HG03095 (cell line): Measurements from ENCODE around the gene CRYGD.
"Not testable (repeated sequence)": the region's sequence is repeated elsewhere in the genome, so short reads cannot be mapped to it uniquely, and the experiment has no call there.

ENCODE experiments used
- ATAC-seq: cut with Tn5 transposase; IDR thresholded peaks from one replicate; pipeline ENCODE4 v1.9.1; 2021; ENCODE audit warnings: moderate library complexity; ENCODE audit not compliant: unreplicated experiment

Gene CRYGD

DNA sequence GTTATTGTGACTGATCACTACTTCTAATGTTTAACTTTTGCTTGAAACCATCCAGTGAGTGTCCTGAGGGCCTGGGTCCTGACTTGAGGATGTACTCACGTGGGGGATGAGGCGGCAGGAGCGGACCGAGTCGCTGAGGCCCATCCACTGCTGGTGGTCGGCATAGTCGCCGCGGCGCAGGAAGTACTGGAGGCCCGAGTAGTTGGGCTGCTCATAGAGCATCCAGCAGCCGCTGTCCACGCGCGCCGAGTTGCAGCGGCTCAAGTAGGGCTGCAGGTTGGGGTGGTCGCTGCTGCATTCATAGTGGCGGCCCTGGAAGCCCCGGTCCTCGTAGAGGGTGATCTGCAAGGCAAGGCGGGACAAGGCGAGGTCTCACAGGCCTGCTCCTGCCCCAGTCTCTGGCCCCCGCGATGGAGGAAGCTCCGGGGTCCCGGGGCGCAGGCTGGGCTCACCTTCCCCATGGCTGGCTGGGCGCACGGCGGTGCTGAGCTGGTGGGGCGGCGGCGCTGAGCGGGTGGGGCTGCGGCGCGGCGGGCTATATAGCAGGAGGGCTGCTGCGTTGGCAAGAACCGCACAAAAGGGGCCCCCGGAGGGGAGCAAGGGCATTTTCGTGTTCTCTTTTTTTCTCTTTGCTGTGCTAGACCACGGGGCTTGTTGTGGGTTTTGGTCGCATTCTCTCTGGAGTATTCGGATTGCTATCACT lies at the start of gene CRYGD:
Gene CRYGD, minus strand, starts transcription at position 512 of the 703 bp plus-strand sequence. Its CDS starts 51 bp downstream, at position 461.
- ATAC-seq: not testable (repeated sequence)

DNA sequence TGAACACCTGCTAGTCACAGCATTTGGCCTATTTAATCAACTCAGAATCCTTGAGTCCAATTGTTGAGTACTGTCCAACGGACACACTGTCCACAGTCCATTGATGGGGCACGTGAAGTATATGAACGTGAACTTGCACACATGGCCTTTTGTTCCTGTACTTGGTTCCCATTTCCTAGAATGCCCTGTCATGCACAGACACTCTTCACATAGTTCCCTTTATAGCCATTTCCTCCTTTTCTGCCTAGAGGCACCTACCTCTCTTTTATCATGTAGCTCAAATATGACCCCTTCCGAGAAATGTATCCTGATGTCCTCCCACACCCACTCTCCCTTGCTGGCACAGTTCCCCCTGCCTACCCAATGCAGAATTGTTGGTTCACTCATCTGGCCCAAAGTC lies 47.8 kb upstream of the CRYGD start:
- no peak for ATAC-seq

DNA sequence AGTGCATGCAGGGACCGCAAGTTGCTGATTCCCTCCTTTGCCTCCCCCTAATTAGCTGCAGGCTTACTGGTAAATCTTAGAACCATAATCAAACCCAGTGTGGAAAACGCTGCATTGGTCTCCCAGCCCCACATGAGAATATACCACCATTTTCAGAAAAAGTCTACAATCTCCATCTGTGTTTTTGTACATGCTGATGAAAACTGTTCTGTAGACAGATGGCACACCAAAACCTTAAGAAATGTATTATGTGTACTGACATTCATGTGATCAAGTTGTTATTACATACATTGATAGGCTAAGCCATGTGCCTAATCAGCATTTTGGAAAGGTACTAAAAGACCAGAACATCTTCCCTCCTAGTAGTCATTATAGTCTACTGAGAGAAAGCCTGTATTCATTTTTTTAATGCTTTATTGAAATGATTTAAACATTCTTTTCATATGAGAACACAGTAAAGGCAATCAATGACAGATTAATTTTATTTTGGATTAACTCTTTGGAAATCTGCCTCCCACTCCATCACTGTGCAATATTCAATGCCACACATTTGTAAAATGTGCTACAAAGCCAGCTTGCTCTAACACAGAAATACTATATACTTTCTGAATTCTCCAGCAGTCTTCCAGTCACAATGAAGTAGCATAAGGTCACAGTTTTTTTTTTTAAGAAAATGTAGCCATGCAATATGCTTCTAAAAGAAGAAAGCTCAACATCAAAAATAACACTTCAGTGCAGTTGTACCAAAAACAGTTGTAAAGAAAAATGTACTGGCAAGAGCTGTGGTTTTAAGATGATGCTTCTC lies 40.8 kb upstream of the CRYGD start:
- no peak for ATAC-seq

DNA sequence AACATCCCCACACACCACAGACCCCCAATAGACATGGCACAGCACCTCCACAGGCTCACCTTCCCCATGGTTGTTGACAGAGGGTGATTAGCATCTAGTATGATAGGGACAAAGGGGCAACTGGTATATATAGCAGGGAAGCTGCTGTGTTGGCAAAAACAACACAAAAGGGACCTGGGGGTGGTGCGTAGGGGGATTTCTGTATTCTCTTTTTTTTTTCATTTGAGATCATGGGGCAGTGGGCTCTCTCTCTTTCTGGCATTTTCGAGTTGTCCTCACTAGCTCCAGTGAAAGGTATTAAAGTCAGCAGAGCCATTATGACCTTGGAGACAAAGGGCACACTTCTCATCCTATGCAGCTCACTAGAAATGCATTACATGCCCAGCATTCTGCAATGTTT lies 39.2 kb upstream of the CRYGD start, which contains the start of gene CRYGA:
Gene CRYGA, minus strand, starts transcription at position 101 of the 400 bp plus-strand sequence. Its CDS starts 33 bp downstream, at position 68.
- ATAC-seq: no peak

DNA sequence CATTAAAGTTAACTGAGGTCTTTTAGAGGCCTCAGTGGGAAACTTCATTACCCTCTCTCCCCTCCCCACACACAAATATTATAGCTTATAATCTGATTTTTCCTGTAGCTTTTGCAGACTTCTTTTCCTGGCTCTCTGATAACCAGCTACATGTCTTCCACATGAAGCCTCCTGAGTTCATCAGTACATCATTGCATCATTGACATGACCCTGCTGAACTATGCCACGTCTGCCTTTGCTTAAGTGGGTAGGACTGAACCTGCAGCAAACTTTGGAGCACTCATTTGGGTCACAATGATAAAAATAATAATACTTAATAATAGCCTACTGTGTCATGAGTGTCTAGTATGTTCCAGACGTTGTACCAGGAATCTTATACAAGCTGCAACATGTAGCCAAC lies 32.1 kb upstream of the CRYGD start:
- no peak for ATAC-seq

DNA sequence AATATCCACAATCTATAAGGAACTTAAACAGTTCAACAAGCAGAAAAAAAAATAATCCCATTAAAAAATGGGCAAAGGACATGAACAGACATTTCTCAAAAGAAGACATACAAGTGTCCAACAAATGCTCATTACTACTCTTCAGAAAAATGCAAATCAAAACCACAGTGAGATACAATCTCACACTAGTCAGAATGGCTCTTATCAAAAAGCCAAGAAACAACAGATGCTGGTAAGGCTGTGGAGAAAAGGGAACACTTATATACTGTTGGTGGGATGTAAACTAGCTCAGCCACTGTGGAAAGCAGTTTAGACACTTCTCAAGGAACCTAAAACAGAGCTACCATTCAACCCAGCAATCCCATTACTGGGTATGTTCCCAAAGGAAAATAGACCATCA lies 28.8 kb upstream of the CRYGD start:
- no peak for ATAC-seq

DNA sequence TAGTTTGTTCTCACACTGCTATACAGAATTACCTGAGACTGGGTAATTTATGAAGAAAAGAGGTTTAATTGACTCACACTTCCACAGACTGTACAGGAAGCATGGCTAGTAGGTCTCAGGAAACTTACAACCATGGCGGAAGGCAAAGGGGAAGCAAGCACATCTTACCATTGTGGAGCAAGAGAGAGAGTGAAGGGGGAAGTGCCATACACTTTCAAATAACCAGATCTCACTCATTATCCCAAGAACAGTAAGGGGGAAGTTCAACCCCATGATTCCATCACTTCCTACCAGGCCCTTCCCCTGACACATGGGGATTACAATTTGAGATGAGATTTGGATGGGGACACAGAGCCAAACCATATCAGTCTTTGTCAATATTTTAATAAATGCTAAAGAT lies 26.6 kb upstream of the CRYGD start:
- ATAC-seq: no peak

DNA sequence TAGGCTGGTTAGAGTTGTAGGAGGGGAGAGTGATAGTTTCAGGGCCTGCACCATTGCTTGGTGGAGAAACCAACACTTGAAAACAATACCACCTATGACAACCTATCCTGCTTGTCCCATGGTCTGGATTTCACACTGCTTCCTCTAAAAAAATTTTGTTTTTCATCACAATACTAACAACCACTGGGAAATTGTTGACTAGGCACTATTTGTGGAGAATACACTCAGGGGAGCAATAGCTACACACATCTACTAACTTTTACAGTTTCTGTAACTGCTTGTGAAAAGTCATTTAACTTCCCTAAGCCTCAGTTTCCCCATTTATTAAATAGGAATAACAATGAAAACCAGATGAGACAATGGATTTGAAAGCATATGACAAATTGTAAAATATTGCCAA lies 25.8 kb upstream of the CRYGD start:
- ATAC-seq: no peak

DNA sequence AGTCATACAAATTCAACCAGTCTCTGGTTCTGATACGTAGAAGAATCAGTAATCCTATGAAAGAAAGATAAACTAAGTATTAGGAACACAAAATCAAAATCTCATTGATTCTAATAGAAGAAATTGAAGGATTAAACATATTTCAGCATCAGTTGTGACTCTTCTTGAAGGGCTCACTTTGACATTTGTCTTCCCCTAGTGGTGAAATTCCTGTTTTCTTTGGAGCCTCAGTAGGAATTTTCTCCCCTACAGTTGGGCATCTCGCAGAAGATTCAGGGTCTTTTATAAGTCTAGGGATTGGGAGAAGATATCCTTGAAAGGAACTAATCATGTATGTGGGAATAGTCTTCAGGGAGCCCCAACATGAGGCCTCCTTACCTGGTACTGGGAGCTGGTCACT lies 24.5 kb upstream of the CRYGD start:
- no peak for ATAC-seq

DNA sequence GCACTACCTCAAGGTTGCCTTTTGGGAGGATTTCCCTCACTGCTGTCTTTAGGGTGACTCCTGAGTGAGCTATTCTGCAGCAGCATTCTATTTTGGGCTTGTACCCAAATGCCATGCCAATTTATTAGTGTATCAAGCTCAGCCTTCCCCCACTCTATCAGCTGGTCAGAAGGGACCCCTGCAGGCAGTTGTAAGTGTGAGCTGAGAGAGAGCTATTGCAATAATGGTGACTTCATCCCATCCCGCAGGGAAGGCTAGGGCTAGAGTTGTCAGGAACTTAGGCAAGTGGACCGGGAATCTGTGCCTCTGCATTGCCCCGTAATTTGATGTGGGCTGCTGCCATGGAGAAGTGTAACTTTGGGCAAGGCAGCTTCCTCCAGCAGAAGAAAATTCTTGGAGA lies 23.4 kb upstream of the CRYGD start:
- no peak for ATAC-seq

DNA sequence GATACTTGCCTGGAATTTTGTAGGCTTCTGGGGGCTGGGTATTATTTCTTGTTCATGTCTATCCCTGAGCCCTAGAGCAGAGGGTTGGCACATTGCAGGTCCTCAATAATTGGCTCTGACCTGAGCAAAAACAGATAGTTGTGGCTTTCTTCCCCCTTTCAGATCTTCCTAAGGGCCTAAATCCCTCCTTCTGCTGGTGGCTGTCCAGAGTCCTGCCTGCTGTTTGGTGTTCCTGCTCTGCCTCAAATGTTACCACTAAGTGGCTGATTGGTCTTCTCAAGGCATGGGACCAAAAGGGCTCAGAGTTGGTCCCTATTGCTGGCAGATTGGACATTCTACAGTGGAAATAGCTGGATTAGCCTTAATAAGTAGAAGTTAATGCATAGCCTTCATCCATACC lies 22.7 kb upstream of the CRYGD start:
- ATAC-seq: no peak

DNA sequence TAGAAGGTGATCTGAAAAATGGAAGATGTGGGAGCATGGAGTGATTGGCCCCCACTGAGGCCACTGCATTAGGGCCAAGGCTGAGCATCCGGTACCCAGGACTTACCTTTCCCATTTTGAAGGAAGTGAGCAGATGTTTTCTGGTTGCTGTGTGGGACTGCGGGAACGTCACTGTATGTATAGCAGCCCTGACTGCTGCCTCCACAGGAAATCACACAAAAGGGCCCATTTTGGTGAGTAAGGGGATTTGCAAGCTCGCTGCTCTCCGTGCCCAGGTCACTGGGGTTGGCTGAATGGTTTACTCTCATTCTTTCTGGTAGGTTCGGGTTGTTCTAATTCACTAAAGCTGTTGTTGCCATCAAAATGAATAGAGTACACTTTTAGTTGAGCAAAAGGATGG lies 21.7 kb upstream of the CRYGD start, which contains the start of gene CRYGB:
Gene CRYGB, minus strand, starts transcription at position 153 of the 400 bp plus-strand sequence. Its CDS starts 38 bp downstream, at position 115.
- no peak for ATAC-seq

DNA sequence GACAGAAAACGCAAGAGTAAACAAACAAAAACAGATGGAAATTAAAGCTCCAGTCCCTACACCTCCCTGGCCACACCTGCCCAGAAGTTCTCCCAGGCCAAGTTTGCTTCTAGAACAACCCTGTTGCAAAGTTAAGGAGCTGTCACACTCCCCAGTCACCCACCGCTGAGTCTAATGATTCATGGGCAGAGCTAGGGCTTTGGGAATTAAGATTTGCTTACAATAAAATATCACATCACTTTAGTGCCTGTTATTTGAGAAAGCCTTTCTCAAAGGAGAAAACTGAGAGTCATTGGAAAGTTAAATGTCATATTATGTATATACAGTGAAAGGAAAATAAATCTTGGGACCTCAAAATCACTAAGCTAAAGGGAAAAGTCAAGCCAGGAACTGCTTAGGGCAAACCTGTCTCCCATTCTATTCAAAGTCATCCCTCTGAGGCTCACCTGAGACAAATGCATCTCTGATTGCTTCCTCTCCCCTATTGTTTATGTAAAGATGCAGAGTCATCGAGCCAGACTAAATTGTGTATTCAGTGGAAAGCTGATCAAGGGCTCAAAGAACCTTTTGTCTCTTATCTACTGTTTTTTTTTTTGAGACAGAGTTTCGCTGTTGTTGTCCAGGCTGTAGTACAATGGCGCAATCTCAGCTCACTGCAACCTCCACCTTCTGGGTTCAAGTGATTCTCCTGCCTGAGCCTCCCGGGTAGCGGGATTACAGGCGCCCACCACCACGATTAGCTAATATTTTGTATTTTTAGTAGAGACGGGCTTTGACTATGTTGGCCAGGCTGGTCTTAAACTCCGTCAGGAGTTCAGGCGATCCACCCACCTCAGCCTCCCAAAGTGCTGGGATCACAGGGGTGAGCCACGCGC lies 18.8 kb upstream of the CRYGD start:
- ATAC-seq: no peak

DNA sequence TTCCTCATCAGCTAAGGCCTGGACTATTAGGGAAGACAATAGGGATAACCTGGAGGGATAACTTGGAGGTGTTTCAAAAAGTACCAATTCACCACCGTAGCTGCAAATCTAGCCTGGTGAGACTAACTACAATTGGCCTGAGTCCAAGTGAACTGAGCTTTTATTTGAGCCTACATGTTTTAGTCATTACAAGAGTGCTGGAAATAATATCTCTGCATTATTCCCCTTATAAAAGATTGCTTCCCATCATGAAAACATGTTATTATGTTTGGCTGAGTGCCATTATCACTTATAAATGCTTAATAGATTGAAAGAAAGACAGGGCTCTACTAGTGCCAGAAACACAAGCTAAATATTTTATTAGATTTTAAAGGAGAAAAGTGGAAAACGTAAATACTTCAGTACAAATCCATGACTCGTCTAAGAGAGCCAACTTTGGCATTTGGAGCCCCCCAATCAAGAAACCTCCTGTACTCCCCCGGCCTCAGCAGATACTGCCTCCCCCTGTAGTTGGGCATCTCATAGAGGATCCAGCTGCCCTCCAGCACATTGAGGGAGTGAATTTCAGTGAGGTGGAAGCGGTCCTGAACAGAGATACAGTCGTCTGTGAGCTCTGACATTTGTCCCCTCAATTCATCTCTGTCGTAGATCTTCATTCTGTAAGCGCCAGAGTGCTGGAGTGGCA lies 18.1 kb upstream of the CRYGD start:
- no peak for ATAC-seq

DNA sequence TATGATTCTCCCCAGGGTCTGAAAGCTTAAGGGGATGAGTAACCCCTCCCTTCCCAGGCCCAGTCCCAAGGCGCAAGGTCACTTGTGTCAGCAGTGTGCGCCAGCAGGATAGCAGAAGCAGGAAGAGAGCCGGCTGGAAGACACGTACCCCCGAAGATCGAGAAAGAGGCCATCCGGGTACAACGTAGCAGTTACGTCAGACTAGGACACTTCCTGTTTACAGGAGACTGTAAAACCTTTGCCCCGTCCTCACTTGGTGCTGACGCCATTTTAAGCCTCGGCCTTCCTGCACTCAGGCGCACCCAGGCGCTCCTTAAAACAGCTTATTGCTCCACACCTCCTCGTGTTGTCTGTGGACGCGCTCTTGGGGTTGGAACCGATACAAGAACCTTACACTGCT lies 15.1 kb upstream of the CRYGD start:
- ATAC-seq: no peak

DNA sequence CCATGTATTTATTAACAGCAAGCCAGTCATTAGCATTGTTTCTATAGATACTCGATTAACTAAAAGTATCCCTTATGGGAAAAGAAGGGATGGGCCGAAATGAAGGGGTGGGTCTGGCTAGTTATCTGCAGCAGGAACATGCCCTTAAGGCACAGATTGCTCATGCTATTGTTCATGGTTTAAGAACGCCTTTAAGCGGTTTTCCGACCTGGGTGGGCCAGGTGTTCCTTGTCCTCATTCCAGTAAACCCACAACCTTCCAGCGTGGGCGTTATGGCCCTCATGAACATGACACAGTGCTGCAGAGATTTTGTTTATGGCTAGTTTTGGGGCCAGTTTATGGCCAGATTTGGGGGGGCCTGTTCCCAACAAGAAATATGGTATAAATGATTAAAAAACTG lies 14.0 kb upstream of the CRYGD start:
- not testable (repeated sequence) for ATAC-seq

DNA sequence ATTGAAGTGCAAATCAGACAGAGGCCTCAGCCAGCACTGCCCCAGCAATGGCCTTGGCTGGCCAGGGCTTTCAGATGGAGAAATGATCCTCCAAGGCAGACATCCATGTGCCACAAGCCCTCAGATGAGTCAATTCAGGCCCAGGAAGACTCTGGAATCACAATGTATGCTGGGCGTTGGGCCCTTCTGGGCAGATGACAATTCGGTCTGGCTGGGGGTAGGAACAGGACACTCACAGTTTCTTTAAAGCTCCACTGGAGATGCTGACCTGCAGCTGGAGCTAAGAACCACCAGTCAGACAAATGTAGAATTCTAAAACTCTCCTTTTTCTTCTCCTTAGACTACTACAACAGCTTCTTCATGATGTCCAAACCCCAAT lies 12.4 kb upstream of the CRYGD start:
- ATAC-seq: no peak

DNA sequence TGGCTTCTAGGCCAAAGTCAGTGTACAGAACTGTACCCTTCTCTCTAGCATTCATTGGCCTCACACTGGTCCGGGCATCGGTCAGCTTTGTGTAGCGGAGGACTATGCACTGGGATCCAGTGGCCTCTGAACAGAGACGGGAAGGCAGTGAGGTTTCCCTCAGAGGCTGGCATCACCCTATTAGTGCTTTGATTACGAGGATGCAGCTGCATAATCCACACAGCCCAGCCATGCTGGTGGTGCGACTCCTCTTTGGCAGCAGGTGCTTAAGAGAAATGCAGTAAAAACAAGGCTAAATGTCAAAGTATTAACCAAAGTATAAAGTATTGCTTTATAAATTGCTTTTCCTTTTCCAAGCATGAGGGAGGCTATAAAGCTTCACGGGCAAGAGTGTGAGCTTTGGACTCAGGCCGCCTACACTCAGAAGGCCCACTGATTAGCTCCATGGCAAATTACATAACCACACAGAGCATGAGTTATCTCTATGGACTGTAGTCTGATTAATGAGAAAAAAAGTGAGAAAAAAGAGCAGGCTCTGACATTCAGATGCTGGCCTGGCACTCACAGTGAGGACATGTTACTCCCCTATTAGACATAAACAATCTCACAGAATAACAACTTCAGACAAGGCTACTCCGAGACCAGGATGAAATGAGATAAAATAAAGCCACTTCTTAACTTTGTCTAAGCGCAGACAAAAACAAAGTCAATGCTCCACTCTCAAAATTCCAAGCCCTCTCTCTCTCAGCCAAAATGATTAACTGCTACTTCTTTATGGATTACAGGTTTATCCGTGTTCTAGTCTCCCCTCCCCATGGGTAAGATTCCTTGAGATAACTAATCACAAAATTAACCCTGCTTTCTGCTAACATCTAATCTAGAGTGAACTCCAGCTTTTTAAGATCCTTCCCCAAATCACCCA lies 11.7 kb upstream of the CRYGD start:
- ATAC-seq: no peak

DNA sequence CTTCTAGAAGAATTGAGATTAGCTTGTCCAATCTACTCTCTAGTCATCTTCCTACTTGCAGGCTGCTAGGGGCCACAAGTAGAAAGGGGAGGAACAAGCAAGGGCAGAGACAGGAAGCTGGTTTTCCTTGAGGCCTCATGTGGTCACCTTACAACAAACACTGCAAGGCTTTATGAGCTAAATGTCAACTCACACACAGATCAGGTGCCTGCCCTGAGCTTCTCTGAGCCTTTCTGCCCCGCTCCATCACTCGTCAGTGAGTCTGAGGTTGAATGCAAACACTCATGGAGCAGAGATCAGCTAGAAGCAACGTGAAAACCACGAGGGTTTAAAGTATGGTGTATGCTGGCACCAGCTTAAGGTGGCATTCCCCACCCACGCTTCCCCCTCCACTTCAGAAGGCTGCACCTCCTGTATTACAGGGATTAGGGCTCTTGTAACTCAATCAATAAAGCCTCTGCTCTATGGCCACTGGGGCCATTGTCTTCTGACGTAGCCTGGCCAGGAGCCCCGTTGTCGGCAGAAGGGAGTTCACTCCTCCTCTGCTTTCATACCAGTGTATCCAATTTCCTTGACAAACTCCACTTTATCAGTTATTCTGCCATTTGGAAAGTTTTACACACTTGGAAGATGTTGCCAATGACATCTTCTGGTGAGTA lies 10.7 kb upstream of the CRYGD start:
- ATAC-seq: peak; percentile 76
